GM19099 (cell line): Measurements from ENCODE around the gene TTC9C.

Experiments used
- POLR2A ChIP-seq: IDR thresholded peaks from 3 replicates; pipeline ENCODE4 v1.6.1; 2011; ENCODE audit warnings: low read depth; ENCODE audit not compliant: insufficient read length; ENCODE audit errors: extremely low read depth

The TTC9C gene

GRCh38 chr11:62771144-62772021 is 43.1 kb downstream of the TTC9C start, which contains the start of gene TAF6L:
TSS of gene TAF6L (plus strand) at chr11:62771396. CDS start at chr11:62775784, 4,388 bp downstream.
- peak; percentile 77 for TF ChIP-seq POLR2A

DNA sequence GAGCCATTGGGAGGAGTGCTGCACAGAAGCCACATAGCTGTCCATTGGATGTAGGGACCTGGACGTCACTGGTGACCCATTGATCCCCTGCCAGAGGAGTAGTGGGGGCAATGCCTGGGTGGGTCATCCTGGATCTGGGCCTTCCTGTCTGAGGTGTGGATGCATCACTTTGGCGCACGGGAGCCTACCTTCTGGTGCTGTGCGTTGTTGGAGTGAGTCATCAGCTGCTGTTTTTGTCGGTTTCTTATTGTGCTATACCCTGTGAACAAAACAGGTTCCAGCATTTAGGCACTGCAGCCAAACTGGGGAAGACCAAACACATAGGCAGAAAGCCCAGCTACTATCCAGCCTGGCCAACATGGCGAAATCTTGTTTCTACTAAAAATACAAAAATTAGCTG is 46.1 kb downstream of the TTC9C start:
- TF ChIP-seq POLR2A, result no peak

DNA sequence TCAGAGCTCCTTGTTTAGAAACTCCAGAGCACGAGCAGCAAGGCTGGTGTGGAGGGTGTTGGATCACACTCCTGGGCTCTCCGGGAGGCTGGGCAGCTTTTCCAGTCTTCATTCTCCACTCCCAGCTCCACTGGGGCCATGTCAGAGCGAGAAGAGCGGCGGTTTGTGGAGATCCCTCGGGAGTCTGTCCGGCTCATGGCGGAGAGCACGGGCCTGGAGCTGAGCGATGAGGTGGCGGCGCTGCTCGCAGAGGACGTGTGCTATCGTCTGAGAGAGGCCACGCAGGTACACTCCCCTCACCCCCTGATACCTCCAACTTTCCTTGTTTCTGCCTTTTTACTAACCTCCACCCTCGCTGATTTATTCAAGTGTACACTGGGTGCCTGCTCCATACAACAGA is 47.4 kb downstream of the TTC9C start:
- no peak for TF ChIP-seq POLR2A

DNA sequence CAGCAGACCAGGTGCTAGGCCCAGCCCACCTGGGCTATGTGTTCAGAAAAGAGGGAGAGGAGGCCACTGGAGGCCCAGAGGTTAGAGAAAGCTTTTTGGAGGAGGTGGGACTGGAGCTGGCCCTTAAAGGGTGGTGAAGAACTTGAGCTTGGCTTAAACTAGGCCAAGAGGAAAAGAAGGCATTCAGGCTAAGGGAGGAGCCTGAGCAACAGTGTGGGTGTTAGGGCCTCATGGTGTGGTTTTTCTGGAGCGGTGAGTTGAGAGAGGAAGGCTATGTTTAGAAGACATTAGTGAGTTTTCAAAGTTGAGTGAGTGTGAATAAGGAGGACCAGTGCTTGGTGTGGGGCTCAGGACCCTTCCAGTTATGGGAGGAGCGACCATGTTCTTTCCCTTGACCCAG is 49.1 kb downstream of the TTC9C start:
- TF ChIP-seq POLR2A, result no peak

GRCh38 chr11:62778441-62778840 is 50.2 kb downstream of the TTC9C start:
- TF ChIP-seq POLR2A, result no peak

GRCh38 chr11:62782753-62783152 is 54.5 kb downstream of the TTC9C start:
- no peak for TF ChIP-seq POLR2A

GRCh38 chr11:62786318-62787004 is 58.2 kb downstream of the TTC9C start:
- TF ChIP-seq POLR2A, result no peak

DNA sequence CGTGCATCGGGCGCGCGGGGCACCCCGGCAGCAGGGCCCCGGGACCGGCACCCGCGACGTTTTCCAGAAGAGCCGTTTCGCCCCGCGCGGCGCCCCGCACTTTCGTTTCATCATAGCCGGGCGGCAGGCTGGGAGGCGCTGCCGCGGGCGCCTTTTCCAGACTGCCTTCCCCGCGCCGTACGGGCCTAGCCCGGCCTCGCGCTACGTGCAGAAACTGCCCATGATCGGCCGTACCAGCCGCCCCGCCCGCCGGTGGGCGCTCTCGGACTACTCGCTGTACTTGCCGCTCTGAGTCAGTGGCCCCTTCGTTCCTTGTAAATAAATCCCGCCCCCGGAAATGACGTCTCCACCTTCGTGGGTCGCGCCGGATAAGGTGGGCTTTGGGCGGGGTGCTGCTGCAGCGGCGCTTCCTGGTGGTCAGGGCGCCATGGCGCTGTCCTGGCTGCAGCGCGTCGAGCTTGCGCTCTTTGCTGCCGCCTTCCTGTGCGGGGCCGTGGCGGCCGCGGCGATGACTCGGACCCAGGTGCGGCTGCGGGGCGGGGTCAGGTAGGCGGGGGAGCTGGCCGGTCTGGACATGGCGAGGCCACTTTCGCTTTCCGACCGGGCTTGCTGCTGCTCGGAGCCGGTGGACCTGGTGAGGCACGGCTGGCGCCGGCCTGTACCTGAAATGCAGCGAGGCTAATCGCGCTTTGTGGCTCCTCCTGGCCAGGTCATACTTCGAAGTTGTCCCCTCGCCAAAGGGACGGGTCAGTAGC is 58.9 kb downstream of the TTC9C start, which contains the start of gene TMEM179B:
TSS of gene TMEM179B (plus strand) at position 398 of the 755 bp plus-strand sequence. CDS start at position 428, 30 bp downstream.
- TF ChIP-seq POLR2A, result peak; percentile 99
